ENCODE results near the gene SYT1. TPM values are rescaled to one million over a fixed set of nuclear protein-coding genes. Genes with fewer than 3 reads are reported as not detected.

Gene SYT1
- total RNA-seq, 2 experiments from 2014 or later, result not detected

- ChIA-PET CTCF (no interaction called here), POLR2A (no interaction called here)
Measured at GRCh38 chr12:78888568-78888967, 24.0 kb downstream of the SYT1 start.

DNA sequence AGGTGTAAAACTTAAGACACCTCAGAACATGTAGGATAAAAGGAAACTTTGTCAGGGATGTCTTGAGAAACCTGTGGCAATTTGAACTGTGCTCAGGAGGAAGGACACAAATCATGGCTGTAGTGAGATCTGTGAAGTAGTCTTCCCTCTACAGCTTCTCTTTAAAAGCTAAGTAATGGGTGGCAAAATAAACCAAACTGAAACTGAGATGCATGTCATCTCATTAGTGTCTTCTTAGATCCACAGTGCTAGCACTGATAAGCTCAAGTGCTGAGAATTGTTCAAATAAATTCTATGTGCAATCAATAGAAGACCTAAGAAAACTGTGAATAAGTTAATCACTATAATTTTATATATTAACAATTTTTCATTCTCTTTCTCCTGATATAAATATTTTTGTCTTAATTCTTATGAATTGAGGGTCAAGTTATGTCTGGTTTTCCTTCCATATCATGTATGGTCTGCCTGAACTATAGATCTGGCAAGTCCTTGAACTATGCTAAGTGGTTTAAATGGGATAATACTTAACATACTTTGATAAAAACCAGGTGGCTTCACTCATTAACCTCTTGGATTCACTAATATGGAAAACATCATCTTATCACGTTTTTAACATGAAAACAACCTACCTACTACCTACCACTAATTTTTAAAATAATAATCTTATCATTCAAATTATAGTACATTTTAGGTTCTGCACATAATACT, 27.2 kb downstream of the SYT1 start:
- POLR2A ChIA-PET, result no interaction called here
- CTCF ChIA-PET, result no interaction called here

DNA sequence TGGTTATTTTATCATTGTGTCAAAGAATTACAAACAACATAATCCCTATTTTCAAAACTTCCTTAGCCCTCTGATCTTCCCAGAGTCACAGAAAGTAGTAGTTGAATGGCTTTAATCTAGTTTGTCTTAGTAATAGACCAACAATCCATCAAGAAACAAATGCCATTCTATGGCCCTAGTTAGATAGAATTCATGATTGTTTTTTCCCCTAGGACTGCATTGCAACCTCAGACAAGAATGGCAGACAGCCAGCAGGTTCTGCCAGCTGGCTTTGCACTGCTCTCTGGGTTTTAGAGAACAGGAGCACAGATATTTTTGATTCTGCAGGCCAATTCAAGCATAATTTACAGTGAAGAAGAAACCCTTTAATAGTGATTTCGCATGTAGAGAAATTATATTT, 33.8 kb downstream of the SYT1 start:
- ChIA-PET POLR2A (no interaction called here), CTCF (no interaction called here)

DNA sequence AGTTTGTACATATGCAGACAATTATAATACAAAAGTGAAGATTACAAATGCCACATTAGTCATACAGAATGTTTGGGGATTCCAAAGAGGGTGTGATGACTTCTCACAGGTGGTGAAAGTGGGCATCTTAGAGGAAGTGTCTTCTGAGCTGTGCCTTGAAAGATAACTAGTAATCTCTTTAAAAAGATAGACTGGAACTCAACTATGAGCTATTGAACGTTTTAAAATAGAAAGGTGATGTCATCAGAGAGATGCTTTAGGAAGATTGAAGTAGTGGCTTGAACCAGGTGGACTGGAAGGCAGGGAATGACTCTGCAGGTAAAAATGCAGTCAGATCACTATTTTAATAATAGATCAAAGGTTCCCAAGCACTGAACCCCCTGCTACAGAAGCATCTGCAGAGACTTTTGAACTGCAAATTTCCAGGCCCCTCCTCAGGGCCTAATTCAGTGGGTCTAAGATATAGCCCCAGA, 50.3 kb downstream of the SYT1 start:
- CTCF ChIA-PET, result interaction anchor here (0.6 kb wide), 1 partner anchor 16 kb away, joined by 4 read pairs; no protein-coding TSS in a partner anchor
- POLR2A ChIA-PET, result no interaction called here

GRCh38 chr12:78916845-78917480, 52.4 kb downstream of the SYT1 start:
- ChIA-PET POLR2A (no interaction called here), CTCF (no interaction called here)

DNA sequence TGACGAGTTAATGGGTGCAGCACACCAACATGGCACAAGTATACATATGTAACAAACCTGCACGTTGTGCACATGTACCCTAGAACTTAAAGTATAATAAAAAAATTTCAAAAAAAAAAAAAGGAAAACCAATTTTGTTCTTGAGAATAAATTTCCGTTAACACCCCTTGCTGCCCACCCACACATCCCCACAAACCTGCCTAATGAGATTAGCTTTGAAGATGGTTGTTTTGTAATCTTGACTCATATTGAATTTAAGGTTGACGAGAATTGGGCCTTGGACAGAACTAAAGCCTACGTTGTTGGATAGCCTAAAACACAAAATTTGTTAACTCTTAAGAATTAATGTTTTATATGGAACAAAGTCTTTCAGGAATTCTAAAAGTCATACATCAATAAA, 52.9 kb downstream of the SYT1 start:
- ChIA-PET POLR2A (no interaction called here), CTCF (no interaction called here)

DNA sequence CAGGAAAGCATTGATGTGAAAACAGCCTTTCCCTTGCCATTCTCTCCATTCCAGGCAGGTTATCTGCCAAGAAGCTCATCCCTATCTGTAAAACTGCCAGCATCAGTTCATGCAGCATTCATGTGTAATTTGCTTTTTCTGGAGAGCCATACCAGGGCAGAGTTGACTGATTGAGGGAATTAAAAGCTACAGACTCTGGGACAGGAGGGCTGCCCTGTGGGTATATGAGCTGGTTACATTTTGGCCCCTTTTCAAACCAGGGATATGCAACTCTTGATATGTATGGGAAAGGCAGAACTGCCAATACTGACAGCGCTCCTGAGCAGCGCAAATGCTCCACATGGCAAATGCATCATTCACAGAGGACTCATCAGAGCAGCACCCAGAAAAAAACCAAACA, 53.7 kb downstream of the SYT1 start:
- ChIA-PET POLR2A (no interaction called here), CTCF (no interaction called here)

DNA sequence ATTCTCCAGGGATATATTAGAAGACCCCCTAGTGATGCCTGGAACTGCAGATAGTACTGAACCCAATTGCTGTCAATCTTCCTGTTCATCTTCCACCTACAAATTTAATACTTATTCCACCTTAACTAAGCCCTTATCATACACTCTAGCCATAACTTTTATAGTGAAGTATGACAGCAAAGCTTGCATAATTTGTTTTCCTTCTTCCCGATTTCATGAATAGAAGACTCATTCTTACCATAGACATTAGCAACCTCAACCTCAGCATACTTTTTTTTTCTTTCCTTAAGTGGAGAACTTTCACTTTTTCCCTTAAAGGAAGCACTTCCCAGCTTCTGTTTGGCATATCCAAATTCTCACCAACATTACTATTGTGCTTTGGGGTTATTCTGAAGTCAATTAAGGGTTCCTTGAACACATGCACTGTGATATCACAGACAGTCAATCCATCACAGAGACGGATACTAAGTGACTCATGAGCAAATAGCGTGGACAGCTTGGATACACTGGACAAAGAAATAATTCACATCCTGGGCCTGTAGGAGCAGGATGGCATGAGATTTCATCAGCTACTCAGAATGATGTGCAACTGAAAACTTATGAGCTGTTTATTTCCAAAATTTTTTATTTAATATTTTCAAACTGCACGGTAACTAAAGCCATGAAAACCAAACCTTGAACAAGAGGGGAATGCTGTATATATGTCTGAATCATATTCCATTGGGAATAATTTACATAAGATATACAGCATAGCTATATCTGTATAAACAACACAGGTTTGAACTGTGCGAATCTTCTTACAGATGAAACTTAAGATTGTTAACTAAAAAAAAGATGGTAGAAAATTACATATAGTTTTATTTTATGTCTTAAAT, 63.9 kb downstream of the SYT1 start:
- POLR2A ChIA-PET, result no interaction called here
- CTCF ChIA-PET, result no interaction called here

DNA sequence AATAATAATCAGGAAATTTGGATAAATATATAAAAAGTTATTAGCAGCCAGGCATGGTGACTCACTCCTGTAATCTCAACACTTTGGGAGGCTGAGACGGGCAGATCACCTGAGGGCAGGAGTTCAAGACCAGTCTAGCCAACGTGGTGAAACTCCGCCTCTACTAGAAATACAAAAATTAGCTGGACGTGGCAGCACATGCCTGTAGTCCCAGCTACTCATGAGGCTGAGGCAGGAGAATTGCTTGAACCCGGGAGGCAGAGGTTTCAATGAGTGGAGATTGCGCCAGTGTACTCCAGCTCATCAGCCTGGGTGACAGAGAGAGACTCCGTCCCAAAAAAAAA, 64.5 kb downstream of the SYT1 start:
- POLR2A ChIA-PET, result no interaction called here
- CTCF ChIA-PET, result no interaction called here

GRCh38 chr12:78931466-78931990, 67.0 kb downstream of the SYT1 start:
- CTCF ChIA-PET, result interaction anchor here (0.7 kb wide), 1 partner anchor 17 kb away, joined by 4 read pairs; no protein-coding TSS in a partner anchor

GRCh38 chr12:78933014-78933413, 68.4 kb downstream of the SYT1 start:
- POLR2A ChIA-PET, result no interaction called here

More at GRCh38 chr12:78931466-78931990, 67.0 kb downstream of the SYT1 start:
- POLR2A ChIA-PET, result no interaction called here

DNA sequence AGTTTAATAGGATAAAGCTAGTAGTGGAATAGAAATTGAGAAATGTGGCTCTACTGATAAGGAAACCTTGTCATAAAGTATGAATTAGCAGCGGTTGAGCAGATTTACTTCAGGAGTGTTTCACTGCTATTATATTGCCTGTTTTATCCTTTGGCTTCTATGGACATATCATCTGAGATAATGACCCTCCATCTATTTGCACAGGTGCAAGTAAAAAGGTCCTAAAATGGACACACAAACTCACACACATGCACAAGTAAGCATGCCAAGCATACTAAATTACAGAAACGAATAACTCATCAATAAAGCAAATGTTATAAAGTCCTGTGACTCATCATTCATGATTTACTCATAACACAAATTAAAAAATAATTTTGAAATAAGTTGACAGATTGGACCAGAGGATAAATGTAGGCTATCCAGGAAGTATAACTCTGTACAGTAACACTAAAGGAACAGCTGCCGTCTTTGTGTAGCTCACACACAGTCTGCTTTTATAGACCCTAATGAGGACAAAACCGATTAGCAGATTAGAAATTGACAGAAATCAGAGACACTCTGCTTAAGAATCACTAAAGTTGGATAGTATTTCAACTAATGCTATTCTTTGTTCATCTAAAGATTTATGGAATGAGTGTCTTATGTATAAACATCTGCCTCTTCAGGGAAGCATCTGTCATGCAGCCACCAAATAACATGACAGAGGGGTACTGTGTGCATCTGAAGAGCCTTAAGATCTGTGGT, 73.9 kb downstream of the SYT1 start:
- ChIA-PET POLR2A (no interaction called here), CTCF (no interaction called here)

More at GRCh38 chr12:78933014-78933413, 68.4 kb downstream of the SYT1 start:
- CTCF ChIA-PET, result no interaction called here

DNA sequence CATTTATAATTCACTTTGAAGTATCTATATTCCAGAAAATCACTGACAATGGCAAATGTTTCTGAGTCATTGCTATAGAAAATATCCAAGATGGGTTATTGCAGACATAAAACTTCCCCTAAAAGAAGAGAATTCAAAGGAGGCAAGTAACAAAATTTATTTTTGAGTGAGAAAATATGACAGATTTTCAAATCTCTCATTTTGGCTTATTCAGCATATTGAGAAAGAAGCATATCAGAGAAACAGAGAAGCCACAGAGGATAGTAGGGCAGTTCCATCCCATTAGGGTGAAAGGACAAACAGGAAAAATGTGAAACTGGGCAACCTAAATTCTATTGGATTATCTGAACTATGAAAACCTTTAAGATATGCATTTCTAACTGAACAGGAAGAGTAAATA, 85.0 kb downstream of the SYT1 start:
- ChIA-PET POLR2A (no interaction called here), CTCF (no interaction called here)

GRCh38 chr12:78951803-78952551, 87.4 kb downstream of the SYT1 start:
- ChIA-PET CTCF (no interaction called here), POLR2A (no interaction called here)

GRCh38 chr12:78952552-78952929, 88.0 kb downstream of the SYT1 start:
- CTCF ChIA-PET, result no interaction called here
- POLR2A ChIA-PET, result no interaction called here

GRCh38 chr12:78958941-78959340, 94.4 kb downstream of the SYT1 start:
- CTCF ChIA-PET, result no interaction called here
- POLR2A ChIA-PET, result no interaction called here

GRCh38 chr12:78959556-78959955, 95.0 kb downstream of the SYT1 start:
- ChIA-PET CTCF (no interaction called here), POLR2A (no interaction called here)

GRCh38 chr12:78961171-78961570, 96.6 kb downstream of the SYT1 start:
- CTCF ChIA-PET, result interaction anchor here (0.5 kb wide), 1 partner anchor 329 kb away, joined by 4 read pairs; no protein-coding TSS in a partner anchor

DNA sequence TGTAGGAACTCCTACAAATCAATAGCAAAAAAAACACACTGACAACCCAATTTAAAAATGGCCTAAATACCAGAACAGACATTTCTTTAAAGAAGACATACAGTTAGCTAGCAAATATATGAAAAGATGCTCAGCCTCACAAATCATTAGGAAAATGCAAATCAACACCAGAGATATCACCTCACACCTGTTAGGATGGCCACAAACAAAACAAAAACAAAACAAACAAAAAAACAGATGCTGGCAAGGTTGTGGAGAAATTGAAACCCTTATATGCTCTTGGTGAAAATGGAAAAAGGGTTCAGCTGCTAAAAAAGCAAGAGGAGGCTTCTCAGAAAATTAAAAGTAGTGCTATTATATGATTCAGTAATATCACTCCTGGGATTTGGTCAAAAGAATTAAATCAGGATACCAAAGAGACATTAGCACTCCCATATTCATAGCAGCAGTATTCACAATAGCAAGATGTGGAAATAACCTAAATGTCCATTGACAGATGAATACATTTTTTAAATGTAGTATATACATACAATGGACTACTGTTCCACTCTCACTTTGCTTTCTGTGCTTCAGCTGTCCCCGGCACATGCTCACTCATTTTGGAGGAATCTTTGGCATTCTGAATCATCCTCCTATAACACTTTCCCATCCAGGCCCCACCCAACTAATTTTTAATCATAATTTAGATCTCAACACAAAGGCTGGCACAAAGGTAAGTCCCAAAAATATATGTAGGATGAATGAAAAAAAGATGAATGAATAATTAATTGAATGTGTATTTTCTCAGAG, 99.1 kb downstream of the SYT1 start:
- ChIA-PET CTCF (no interaction called here), POLR2A (no interaction called here)

More at GRCh38 chr12:78961171-78961570, 96.6 kb downstream of the SYT1 start:
- POLR2A ChIA-PET, result no interaction called here
